Body of pancreas (tissue), 4 donors: ENCODE data around the gene TEPSIN. TPM values are rescaled to one million over a fixed set of nuclear protein-coding genes. Genes with fewer than 3 reads are reported as not detected.

Experiments used
- ATAC-seq: fragments of 150-250 bp; one replicate; pipeline ENCODE4 v1.9.1; 2016
- DNase-seq, 4 donors: peaks; one replicate each; pipeline ENCODE4 v3.0.0-alpha.2; 2019
- H3K27ac ChIP-seq, 4 donors: fragments of 200-600 bp; sonication (generic); 1 replicate in 3 of 4; 2 replicates in 1 of 4; pipeline versions ENCODE4 v1.5.1 to v1.6.1; 2016 to 2019; ENCODE audit warnings: mild to moderate bottlenecking in 1 of 4, mixed read lengths in 1 of 4, moderate library complexity in 1 of 4
- H3K27me3 ChIP-seq, 2 donors: fragments of 200-600 bp; sonication (generic); one replicate each; pipeline ENCODE4 v1.6.0; 2016; ENCODE audit warnings: mild to moderate bottlenecking in 1 of 2
- H3K36me3 ChIP-seq, 2 donors: fragments of 200-600 bp; sonication (generic); replicated peaks in 1 of 2; 2 replicates each; pipeline ENCODE4 v1.5.1; 2016; ENCODE audit warnings: low read depth in 2 of 2; ENCODE audit not compliant: insufficient read depth in 1 of 2
- H3K4me1 ChIP-seq: fragments of 200-600 bp; sonication (generic); one replicate; pipeline ENCODE4 v1.6.0; 2016
- H3K4me3 ChIP-seq, 2 donors: fragments of 200-600 bp; sonication (generic); 1 replicate in 1 of 2; 2 replicates in 1 of 2; pipeline ENCODE4 v1.5.1; 2016 to 2019
- H3K9me3 ChIP-seq, 3 donors: fragments of 200-600 bp; sonication (generic); 1 replicate in 2 of 3; 2 replicates in 1 of 3; pipeline ENCODE4 v1.5.1; 2016
- POLR2A ChIP-seq, 3 donors: fragments of 450-650 bp; IDR thresholded peaks; one replicate each; pipeline ENCODE4 v1.6.1; 2016; ENCODE audit warnings: antibody characterized with exemption in 3 of 3, mild to moderate bottlenecking in 2 of 3
- WGBS, 2 donors: methylation state at CpG; one replicate each; pipeline ENCODE4 v1.1.5; 2017; 5-methylcytosine and 5-hydroxymethylcytosine counted together
- intact Hi-C: fragments of 100-400 bp; cut with DNase I; formaldehyde crosslinking; loops from one replicate; pipeline ENCODE4 v1.15.1; 2023
- total RNA-seq, 2 donors: library from RNA; depleted of rRNA; stranded (reverse); fragments of >200 nt; gene quantifications; one replicate each; pipeline ENCODE4 v1.1.0, GENCODE V29; 2016
- TF ChIP-seq, protein P1 (sequence below), 7 experiments: fragments of 450-650 bp in 4 of 7; fragments of 200-600 bp in 3 of 7; sonication (generic) in 3 of 7; IDR thresholded peaks; one replicate each; pipeline ENCODE4 v1.5.1; 2016 to 2019; ENCODE audit warnings: antibody characterized with exemption in 7 of 7

Gene TEPSIN
- total RNA-seq, 2 donors from 2014 or later = 31.9 to 102 TPM

- no peak for TF ChIP-seq POLR2A (IDR thresholded peaks at IDR 0.05)
- TF ChIP-seq, protein P1, sequence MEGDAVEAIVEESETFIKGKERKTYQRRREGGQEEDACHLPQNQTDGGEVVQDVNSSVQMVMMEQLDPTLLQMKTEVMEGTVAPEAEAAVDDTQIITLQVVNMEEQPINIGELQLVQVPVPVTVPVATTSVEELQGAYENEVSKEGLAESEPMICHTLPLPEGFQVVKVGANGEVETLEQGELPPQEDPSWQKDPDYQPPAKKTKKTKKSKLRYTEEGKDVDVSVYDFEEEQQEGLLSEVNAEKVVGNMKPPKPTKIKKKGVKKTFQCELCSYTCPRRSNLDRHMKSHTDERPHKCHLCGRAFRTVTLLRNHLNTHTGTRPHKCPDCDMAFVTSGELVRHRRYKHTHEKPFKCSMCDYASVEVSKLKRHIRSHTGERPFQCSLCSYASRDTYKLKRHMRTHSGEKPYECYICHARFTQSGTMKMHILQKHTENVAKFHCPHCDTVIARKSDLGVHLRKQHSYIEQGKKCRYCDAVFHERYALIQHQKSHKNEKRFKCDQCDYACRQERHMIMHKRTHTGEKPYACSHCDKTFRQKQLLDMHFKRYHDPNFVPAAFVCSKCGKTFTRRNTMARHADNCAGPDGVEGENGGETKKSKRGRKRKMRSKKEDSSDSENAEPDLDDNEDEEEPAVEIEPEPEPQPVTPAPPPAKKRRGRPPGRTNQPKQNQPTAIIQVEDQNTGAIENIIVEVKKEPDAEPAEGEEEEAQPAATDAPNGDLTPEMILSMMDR (IDR thresholded peaks at IDR 0.05) = peak in 4 of 7 experiments; percentile 25 to 61 (median 32)
- intact Hi-C loops = no loop called here
- Histone ChIP-seq H3K27ac (no peak overlapping the region), H3K4me3 (no peak overlapping the region), H3K27me3 (no peaks in the 10 kb centered on the region), H3K36me3 (no peaks in the 10 kb centered on the region), H3K9me3 (no peaks in the 10 kb centered on the region), H3K4me1 (no peaks in the 10 kb centered on the region)
- WGBS, 2 donors = 50 to 79% methylated on average over 1 to 26 of the region's 27 CpGs
- DNase-seq (peak in 2 of 4 donors; percentile 32 to 62), ATAC-seq (peak; percentile 38)
These were observed 49.0 kb downstream of the TEPSIN start for GRCh38 chr17:81189670-81190530.

DNA sequence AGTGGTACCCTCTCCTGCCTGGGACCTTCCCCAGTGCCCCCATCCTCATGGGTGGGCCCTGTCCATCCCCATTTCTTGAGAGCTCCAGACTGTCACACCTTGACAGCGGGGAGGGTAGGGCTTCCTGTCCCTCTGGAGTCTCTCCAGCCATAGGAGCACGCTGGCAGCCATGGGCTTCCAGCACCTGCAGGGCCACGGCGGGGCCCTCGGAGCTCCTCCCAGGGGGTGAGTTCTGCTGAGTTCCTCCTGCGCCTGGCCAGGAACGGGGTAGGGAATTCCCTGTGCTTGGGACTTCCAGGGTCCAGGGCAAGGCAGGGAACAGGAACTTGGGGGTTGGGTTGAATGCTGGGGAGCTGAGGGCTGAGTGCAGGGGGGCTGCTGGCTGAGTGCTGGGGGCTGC, 49.8 kb downstream of the TEPSIN start:
- Histone ChIP-seq H3K4me1 (no peaks in the 10 kb centered on the region), H3K27ac (no peak overlapping the region), H3K4me3 (no peak overlapping the region), H3K9me3 (no peaks in the 10 kb centered on the region), H3K36me3 (no peaks in the 10 kb centered on the region), H3K27me3 (no peaks in the 10 kb centered on the region)
- DNase-seq (no peak), ATAC-seq (no peak)
- no peak for TF ChIP-seq POLR2A (IDR thresholded peaks at IDR 0.05)
- TF ChIP-seq, protein P1 (IDR thresholded peaks at IDR 0.05) = no peak
- 91 to 93% methylated on average over 5 to 6 of the region's 7 CpGs for WGBS, 2 donors
- intact Hi-C loops = no loop called here

GRCh38 chr17:81188491-81188840, 50.4 kb downstream of the TEPSIN start:
- intact Hi-C loops = no loop called here
- no peaks in the 10 kb centered on the region for H3K27me3 ChIP-seq
- WGBS, 2 donors = 92 to 100% methylated on average over 3 to 12 of the region's 12 CpGs
- H3K36me3 ChIP-seq = no peaks in the 10 kb centered on the region
- ATAC-seq (no peak), DNase-seq (no peak)
- H3K27ac ChIP-seq = no peak overlapping the region
- no peaks in the 10 kb centered on the region for H3K4me1 ChIP-seq
- TF ChIP-seq, protein P1 (IDR thresholded peaks at IDR 0.05) = no peak
- TF ChIP-seq POLR2A (IDR thresholded peaks at IDR 0.05) = no peak
- H3K4me3 ChIP-seq = no peak overlapping the region
- H3K9me3 ChIP-seq = no peaks in the 10 kb centered on the region

DNA sequence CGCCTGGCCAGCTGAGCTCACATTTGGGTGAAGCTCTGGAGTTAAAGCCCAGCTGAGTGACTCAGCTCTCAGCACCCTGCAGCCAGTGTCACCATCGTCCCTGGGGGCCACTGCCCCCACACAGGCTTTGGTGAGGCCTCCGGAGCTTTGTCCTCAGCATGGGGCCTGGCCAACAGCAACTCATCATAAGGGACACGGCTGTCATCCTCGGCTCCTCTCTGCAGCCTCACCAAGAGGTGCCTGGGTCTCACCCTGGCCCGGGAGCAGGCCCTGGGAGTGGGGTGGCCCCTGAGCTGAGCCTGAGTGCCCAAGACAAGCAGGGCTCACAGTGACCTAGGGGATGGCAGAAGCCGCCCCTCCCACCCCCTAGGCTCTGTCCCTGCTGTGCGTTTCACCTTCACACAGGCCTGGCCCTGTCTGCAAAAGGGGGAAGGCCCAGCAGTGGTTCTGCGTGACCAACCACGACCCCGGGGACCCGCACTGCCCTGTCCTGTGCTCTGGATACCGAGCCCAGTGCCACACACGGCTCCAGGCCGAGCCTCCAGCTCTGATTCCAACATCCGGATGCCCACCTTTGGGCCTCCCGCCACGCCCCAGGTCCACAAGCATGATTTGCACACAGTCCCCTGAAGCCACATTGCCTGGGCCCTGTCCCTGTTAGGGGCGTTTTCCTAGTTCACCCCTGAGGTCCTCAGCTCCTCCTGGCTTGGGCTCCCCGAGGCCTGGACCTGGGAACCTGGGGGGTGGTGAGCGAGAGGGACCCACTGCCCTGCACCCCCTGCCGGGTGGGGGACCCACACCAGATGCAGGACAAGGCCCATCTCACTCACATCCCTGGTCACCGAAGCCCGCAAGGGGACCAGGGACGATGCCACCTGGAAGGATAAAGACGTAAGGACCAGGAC, 51.0 kb downstream of the TEPSIN start:
- DNase-seq (no peak), ATAC-seq (no peak)
- Histone ChIP-seq H3K27me3 (no peaks in the 10 kb centered on the region), H3K36me3 (no peaks in the 10 kb centered on the region), H3K27ac (no peak overlapping the region), H3K4me1 (no peaks in the 10 kb centered on the region), H3K4me3 (no peak overlapping the region), H3K9me3 (no peaks in the 10 kb centered on the region)
- 89 to 99% methylated on average over 10 to 24 of the region's 26 CpGs for WGBS, 2 donors
- TF ChIP-seq POLR2A (IDR thresholded peaks at IDR 0.05) = no peak
- TF ChIP-seq, protein P1 (IDR thresholded peaks at IDR 0.05) = no peak
- intact Hi-C loops = no loop called here
